HG03060 (cell line): ENCODE results near the gene ARHGAP15.

Source experiments
- ATAC-seq: cut with Tn5 transposase; IDR thresholded peaks from one replicate; pipeline ENCODE4 v1.9.1; 2021; ENCODE audit warnings: low read depth, moderate number of reproducible peaks; ENCODE audit not compliant: unreplicated experiment

Gene ARHGAP15

GRCh38 chr2:143383016-143383415, 253.8 kb downstream of the ARHGAP15 start:
- ATAC-seq, result no peak

GRCh38 chr2:143384111-143384510, 254.9 kb downstream of the ARHGAP15 start:
- ATAC-seq, result no peak

GRCh38 chr2:143390171-143390570, 261.0 kb downstream of the ARHGAP15 start:
- ATAC-seq, result no peak

GRCh38 chr2:143392358-143392757, 263.1 kb downstream of the ARHGAP15 start:
- ATAC-seq, result no peak

GRCh38 chr2:143394062-143394461, 264.8 kb downstream of the ARHGAP15 start:
- ATAC-seq, result no peak

GRCh38 chr2:143397884-143398614, 268.8 kb downstream of the ARHGAP15 start:
- peak; percentile 43 for ATAC-seq

GRCh38 chr2:143398781-143399180, 269.6 kb downstream of the ARHGAP15 start:
- ATAC-seq, result no peak

GRCh38 chr2:143399631-143400069, 270.4 kb downstream of the ARHGAP15 start:
- ATAC-seq, result no peak

- ATAC-seq, result no peak
Observed at GRCh38 chr2:143401861-143402260, 272.6 kb downstream of the ARHGAP15 start.

GRCh38 chr2:143402451-143402850, 273.2 kb downstream of the ARHGAP15 start:
- ATAC-seq, result no peak

- no peak for ATAC-seq
Observed at GRCh38 chr2:143410082-143410897, 281.1 kb downstream of the ARHGAP15 start.

GRCh38 chr2:143415571-143415970, 286.4 kb downstream of the ARHGAP15 start:
- no peak for ATAC-seq

GRCh38 chr2:143417428-143417827, 288.2 kb downstream of the ARHGAP15 start:
- ATAC-seq, result no peak

GRCh38 chr2:143420313-143420712, 291.1 kb downstream of the ARHGAP15 start:
- no peak for ATAC-seq

GRCh38 chr2:143422681-143423080, 293.5 kb downstream of the ARHGAP15 start:
- peak; percentile 85 for ATAC-seq

- no peak for ATAC-seq
Observed at GRCh38 chr2:143425896-143426295, 296.7 kb downstream of the ARHGAP15 start.

- no peak for ATAC-seq
Observed at GRCh38 chr2:143426296-143426695, 297.1 kb downstream of the ARHGAP15 start.

- ATAC-seq, result no peak
Observed at GRCh38 chr2:143428700-143429099, 299.5 kb downstream of the ARHGAP15 start.

GRCh38 chr2:143429932-143430679, 300.9 kb downstream of the ARHGAP15 start:
- ATAC-seq, result no peak

GRCh38 chr2:143431316-143431715, 302.1 kb downstream of the ARHGAP15 start:
- no peak for ATAC-seq

GRCh38 chr2:143433251-143433650, 304.0 kb downstream of the ARHGAP15 start:
- no peak for ATAC-seq
